ENCODE measurements around the gene PXMP4. TPM values are rescaled to one million over a fixed set of nuclear protein-coding genes. Genes with fewer than 3 reads are reported as not detected.

The PXMP4 gene
- total RNA-seq, 4 donors from 2014 or later = 3.4 to 11.7 (median 7.6) TPM

DNA sequence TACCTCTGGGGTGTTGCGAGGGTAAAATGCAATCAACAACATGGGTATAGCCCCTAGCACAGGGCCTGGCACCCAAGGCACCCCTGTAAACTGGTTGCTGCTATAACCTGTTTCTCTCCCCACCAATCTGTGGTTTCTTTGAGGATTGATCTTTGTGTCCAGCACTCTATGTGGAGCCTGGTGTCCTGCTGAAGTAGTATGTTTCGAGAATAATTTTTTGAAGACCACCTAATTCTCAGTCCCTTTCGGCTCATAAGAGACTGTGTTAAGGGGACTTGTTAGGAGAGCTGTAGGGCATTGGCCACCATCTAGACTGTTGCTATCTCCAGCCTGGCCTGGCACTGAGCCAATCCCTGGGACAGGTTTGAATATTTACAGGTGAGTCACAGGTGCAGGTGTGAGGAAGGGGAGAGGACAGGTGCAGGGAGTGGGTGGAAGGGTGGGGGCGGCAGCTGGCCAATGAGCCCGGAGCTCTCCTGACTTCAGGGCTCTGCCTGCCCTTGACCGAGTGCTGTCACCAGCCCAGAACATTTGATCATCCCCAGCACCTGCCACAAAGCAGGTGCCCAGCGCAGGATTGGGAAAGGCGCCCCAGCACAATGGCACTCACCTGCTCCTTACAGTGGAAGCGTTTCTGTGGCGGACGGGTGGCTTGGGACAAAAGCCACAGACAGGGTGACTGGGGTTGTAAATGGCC lies 66.1 kb downstream of the PXMP4 start:
- H3K4me3 ChIP-seq = no peak overlapping the region
- WGBS, 2 donors = 55 to 62% methylated on average over 4 to 5 of the region's 11 CpGs
- no peaks in the 10 kb centered on the region for H3K9me3 ChIP-seq
- DNase-seq = no peak
- H3K4me1 ChIP-seq = peaks cover 20 to 73% (median 35%) of the 10 kb centered on the region in 3 donors
- intact Hi-C loops (cut with DNase I) = loop anchor here (5.0 kb wide), 1 partner anchor 197 kb away; no protein-coding TSS in a partner anchor
- TF ChIP-seq POLR2A (IDR thresholded peaks at IDR 0.05) = no peak
- TF ChIP-seq, protein P1, sequence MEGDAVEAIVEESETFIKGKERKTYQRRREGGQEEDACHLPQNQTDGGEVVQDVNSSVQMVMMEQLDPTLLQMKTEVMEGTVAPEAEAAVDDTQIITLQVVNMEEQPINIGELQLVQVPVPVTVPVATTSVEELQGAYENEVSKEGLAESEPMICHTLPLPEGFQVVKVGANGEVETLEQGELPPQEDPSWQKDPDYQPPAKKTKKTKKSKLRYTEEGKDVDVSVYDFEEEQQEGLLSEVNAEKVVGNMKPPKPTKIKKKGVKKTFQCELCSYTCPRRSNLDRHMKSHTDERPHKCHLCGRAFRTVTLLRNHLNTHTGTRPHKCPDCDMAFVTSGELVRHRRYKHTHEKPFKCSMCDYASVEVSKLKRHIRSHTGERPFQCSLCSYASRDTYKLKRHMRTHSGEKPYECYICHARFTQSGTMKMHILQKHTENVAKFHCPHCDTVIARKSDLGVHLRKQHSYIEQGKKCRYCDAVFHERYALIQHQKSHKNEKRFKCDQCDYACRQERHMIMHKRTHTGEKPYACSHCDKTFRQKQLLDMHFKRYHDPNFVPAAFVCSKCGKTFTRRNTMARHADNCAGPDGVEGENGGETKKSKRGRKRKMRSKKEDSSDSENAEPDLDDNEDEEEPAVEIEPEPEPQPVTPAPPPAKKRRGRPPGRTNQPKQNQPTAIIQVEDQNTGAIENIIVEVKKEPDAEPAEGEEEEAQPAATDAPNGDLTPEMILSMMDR (IDR thresholded peaks at IDR 0.05) = no peak
- H3K27me3 ChIP-seq = no peaks in the 10 kb centered on the region
- peaks cover under 1 to 25% (median 1%) of the 10 kb centered on the region in 3 donors for H3K36me3 ChIP-seq
- H3K27ac ChIP-seq = peak overlapping the region in 2 of 4 donors; percentile 67 to 84

DNA sequence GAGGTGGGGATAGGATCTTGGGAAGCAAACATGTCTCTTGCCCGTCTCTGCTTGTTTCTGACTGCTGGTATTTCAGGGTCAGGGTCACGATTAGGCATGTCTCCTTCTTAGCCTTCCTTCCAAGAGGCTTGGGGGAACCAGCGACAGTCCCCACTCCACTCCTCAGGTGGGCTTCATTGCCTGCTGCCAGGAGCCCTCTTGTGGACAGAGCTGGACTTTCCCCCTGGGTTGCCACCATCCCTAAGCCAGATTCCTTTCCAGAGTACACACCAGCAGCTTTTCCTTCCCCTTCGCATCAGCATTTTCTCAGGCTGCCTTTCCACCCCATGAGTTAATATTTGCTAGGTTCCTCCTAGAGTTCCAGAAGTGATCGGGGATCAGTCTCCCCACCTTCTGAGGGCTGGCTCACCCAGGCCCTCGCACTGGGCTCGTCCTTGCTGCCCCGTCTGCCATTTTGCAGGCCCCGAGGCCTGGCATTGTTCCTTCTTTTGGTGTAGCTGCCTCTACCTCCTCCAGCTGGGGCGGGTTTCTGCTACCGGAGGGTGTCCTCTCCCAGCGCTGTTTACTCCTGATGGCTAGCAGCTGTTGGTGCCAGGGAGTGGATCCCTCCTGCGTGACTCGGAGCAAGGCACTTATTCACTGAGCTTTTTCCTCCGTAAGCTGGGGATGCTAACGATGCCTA lies 66.8 kb downstream of the PXMP4 start:
- Histone ChIP-seq H3K27me3 (no peaks in the 10 kb centered on the region), H3K4me3 (peak overlapping the region in 1 of 4 donors; percentile 28), H3K36me3 (peaks cover 0 to 18% (median 0%) of the 10 kb centered on the region in 3 donors), H3K27ac (peak overlapping the region; percentile 4 to 84 (median 39)), H3K4me1 (peaks cover 27 to 80% (median 40%) of the 10 kb centered on the region in 3 donors), H3K9me3 (no peaks in the 10 kb centered on the region)
- intact Hi-C loops (cut with DNase I) = loop anchor here (5.0 kb wide), 1 partner anchor 196 kb away; no protein-coding TSS in a partner anchor
- WGBS, 2 donors = 19 to 29% methylated on average over 9 to 11 of the region's 16 CpGs
- TF ChIP-seq, protein P1 (IDR thresholded peaks at IDR 0.05) = peak; percentile 64 to 71 (median 66)
- TF ChIP-seq POLR2A (IDR thresholded peaks at IDR 0.05) = no peak
- DNase-seq = no peak

Other genes with a start within 250 kb of the PXMP4 start
- 10 to 100 TPM; 10.5 to 15.6 (median 10.8) TPM for gene CBFA2T2, start 230.2 kb downstream of the PXMP4 start, total RNA-seq
- gene C20orf144, start 58.0 kb downstream of the PXMP4 start, total RNA-seq = not detected
- 1 to 10 TPM; 1.8 to 4.4 (median 3.5) TPM for gene ACTL10, start 53.4 kb downstream of the PXMP4 start, total RNA-seq
- 10 to 100 TPM; 12.6 to 25.9 (median 19.1) TPM for gene NECAB3, start 45.9 kb downstream of the PXMP4 start, total RNA-seq
- 1 to 10 TPM; 2.1 to 4.8 (median 3.1) TPM for gene E2F1, start 33.9 kb downstream of the PXMP4 start, total RNA-seq
- 1 to 10 TPM; 1.7 to 4.0 (median 3.2) TPM for gene ZNF341, start 11.7 kb upstream of the PXMP4 start, total RNA-seq
- 100 to 1,000 TPM in 2 of 4 donors, 10 to 100 TPM in 2; 77.2 to 147 (median 107) TPM for gene CHMP4B, start 91.0 kb upstream of the PXMP4 start, total RNA-seq

Measured in esophagus squamous epithelium (tissue), 5 donors.